WTC11 (cell line): ENCODE measurements around the gene GPR6. TPM values are rescaled to one million over a fixed set of nuclear protein-coding genes. Genes with fewer than 3 reads are reported as not detected.

ENCODE experiments used
- ATAC-seq: fragments of 200-7000 bp; cut with Tn5 transposase; 2 replicates; pipeline ENCODE4 v1.10.0; 2021; ENCODE audit warnings: mild to moderate bottlenecking, moderate library complexity
- CTCF ChIA-PET: fragments of 300-600 bp; sonication (Branson Sonifier 250); formaldehyde crosslinking; loops from one replicate; lab custom pipeline; 2021; ENCODE audit warnings: antibody characterized with exemption; lab: Charles Lee
- POLR2A ChIA-PET: fragments of 350-600 bp; sonication (Branson Sonifier 250); formaldehyde crosslinking; loops from one replicate; lab custom pipeline; 2021; ENCODE audit warnings: antibody characterized with exemption; lab: Charles Lee
- DNase-seq: peaks from one replicate; pipeline ENCODE4 v3.0.0; 2021; ENCODE audit warnings: low spot score
- H3K27ac Mint-ChIP-seq: 2 replicates; pipeline ENCODE4 v1.8.0; 2021; ENCODE audit warnings: mixed read lengths
- H3K27me3 Mint-ChIP-seq: 2 replicates; pipeline ENCODE4 v1.8.0; 2021; ENCODE audit warnings: low read depth, mild to moderate bottlenecking, moderate library complexity, mixed read lengths
- H3K36me3 Mint-ChIP-seq: 2 replicates; pipeline ENCODE4 v1.8.0; 2021; ENCODE audit warnings: mixed read lengths
- H3K4me1 Mint-ChIP-seq: 2 replicates; pipeline ENCODE4 v1.8.0; 2022; ENCODE audit warnings: mixed read lengths
- H3K4me3 Mint-ChIP-seq: 2 replicates; pipeline ENCODE4 v1.8.0; 2021; ENCODE audit warnings: mild to moderate bottlenecking, moderate library complexity, mixed read lengths
- H3K9me3 Mint-ChIP-seq: 2 replicates; pipeline ENCODE4 v1.8.0; 2021; ENCODE audit warnings: mixed read lengths
- ATF2 ChIP-seq: sonication (generic); formaldehyde crosslinking; IDR thresholded peaks from 2 replicates; pipeline ENCODE4 v1.8.1; 2022; ENCODE audit warnings: low read depth, missing genetic modification reagents, borderline replicate concordance
- CBFB ChIP-seq: sonication (generic); formaldehyde crosslinking; IDR thresholded peaks from 2 replicates; pipeline ENCODE4 v1.8.1; 2022; ENCODE audit warnings: mild to moderate bottlenecking, low read depth, missing genetic modification reagents
- E2F5 ChIP-seq: sonication (generic); formaldehyde crosslinking; IDR thresholded peaks from 2 replicates; pipeline ENCODE4 v1.8.1; 2022; ENCODE audit warnings: mild to moderate bottlenecking, moderate library complexity, missing genetic modification reagents
- EMX1 ChIP-seq: fragments of 250-450 bp; sonication (Bioruptor Pico); IDR thresholded peaks from 2 replicates; pipeline ENCODE4 v1.8.0; 2021; ENCODE audit warnings: mild to moderate bottlenecking
- FOXJ3 ChIP-seq: sonication (generic); formaldehyde crosslinking; IDR thresholded peaks from 2 replicates; pipeline ENCODE4 v1.9.0; 2021; ENCODE audit warnings: missing genetic modification reagents, mild to moderate bottlenecking, borderline replicate concordance
- FOXK1 ChIP-seq: sonication (generic); formaldehyde crosslinking; IDR thresholded peaks from 2 replicates; pipeline ENCODE4 v1.8.0; 2022; ENCODE audit warnings: mild to moderate bottlenecking, moderate library complexity, missing genetic modification reagents
- GRHL2 ChIP-seq: fragments of 250-450 bp; sonication (Bioruptor Pico); IDR thresholded peaks from 2 replicates; pipeline ENCODE4 v1.8.0; 2022; ENCODE audit warnings: mild to moderate bottlenecking, moderate library complexity; ENCODE audit not compliant: insufficient replicate concordance, severe bottlenecking
- ZNF281 ChIP-seq: sonication (generic); formaldehyde crosslinking; IDR thresholded peaks from 2 replicates; pipeline ENCODE4 v1.8.0; 2023; ENCODE audit warnings: mild to moderate bottlenecking, missing genetic modification reagents
- ZNF317 ChIP-seq: sonication (generic); formaldehyde crosslinking; IDR thresholded peaks from 2 replicates; pipeline ENCODE4 v1.8.1; 2023; ENCODE audit warnings: low read depth, mild to moderate bottlenecking, moderate library complexity, missing genetic modification reagents, borderline replicate concordance
- ZNF532 ChIP-seq: fragments of 250-450 bp; sonication (Bioruptor Pico); IDR thresholded peaks from 2 replicates; pipeline ENCODE4 v1.9.0; 2021; ENCODE audit warnings: mild to moderate bottlenecking, borderline replicate concordance
- ZNF671 ChIP-seq: fragments of 250-450 bp; sonication (Bioruptor Pico); IDR thresholded peaks from 2 replicates; pipeline ENCODE4 v1.8.0; 2021; ENCODE audit warnings: mild to moderate bottlenecking
- total RNA-seq: library from RNA; stranded (reverse); gene quantifications from 3 replicates; pipeline ENCODE4 v1.2.3, GENCODE V29; 2021

Gene GPR6
- total RNA-seq, 1 experiment from 2014 or later: 0.22 TPM

- TF ChIP-seq ZNF281 (no peak), EMX1 (no peak), CBFB (CRISPR knock-in tag) (no peak)
These were observed 13.3 kb downstream of the GPR6 start (continued) for GRCh38 chr6:109991201-109992101.

- no peaks in the 10 kb centered on the region for H3K4me1 Mint-ChIP-seq
- H3K4me3 Mint-ChIP-seq: no peak overlapping the region
- no peaks in the 10 kb centered on the region for H3K36me3 Mint-ChIP-seq
- POLR2A ChIA-PET: no interaction called here
- H3K27me3 Mint-ChIP-seq: peaks cover 13% of the 10 kb centered on the region
- peaks cover 14% of the 10 kb centered on the region for H3K9me3 Mint-ChIP-seq
- TF ChIP-seq ZNF671: no peak
- no peak for TF ChIP-seq ZNF532
- peak; percentile 70 for ATAC-seq
- CTCF ChIA-PET: interaction anchor here (1.0 kb wide), 1 partner anchor 344 kb away, joined by 3 read pairs; no protein-coding TSS in a partner anchor
- no peak for DNase-seq
- no peak overlapping the region for H3K27ac Mint-ChIP-seq
These were observed 20.2 kb downstream of the GPR6 start for GRCh38 chr6:109998159-109998785.

GRCh38 chr6:109999740-110000139 is 21.6 kb downstream of the GPR6 start:
- TF ChIP-seq FOXJ3 (CRISPR knock-in tag): no peak
- no peak for TF ChIP-seq E2F5 (CRISPR knock-in tag)
- TF ChIP-seq GRHL2 (CRISPR knock-in tag): no peak
- TF ChIP-seq FOXK1 (CRISPR knock-in tag): no peak
- no peak for TF ChIP-seq ZNF317 (CRISPR knock-in tag)
- TF ChIP-seq ATF2 (CRISPR knock-in tag): no peak
- no peak for TF ChIP-seq EMX1
- ChIA-PET POLR2A (no interaction called here), CTCF (no interaction called here)
- Mint-ChIP-seq H3K4me3 (no peak overlapping the region), H3K4me1 (no peaks in the 10 kb centered on the region), H3K27ac (no peak overlapping the region), H3K27me3 (peaks cover 13% of the 10 kb centered on the region), H3K36me3 (no peaks in the 10 kb centered on the region; the same call in 1 of the 2 replicates), H3K9me3 (peaks cover 25% of the 10 kb centered on the region)
- DNase-seq (no peak), ATAC-seq (no peak)
